Urothelium cell line (cell line): ENCODE results near the gene ZNF385D.

Experiments used
- DNase-seq: peaks from one replicate; pipeline ENCODE4 v3.0.0; 2011; ENCODE audit warnings: low spot score, mixed read lengths
- FAIRE-seq: peaks from 2 replicates; lab custom pipeline; 2011; peaks lifted over from hg19 to GRCh38; lab: Jason Lieb, UNC

The ZNF385D gene

GRCh38 chr3:21750080-21750696 is 822 bp downstream of the ZNF385D start:
- DNase-seq (peak; percentile 6), FAIRE-seq (no peak)

- no peak for FAIRE-seq
- no peak for DNase-seq
These were observed 2.9 kb downstream of the ZNF385D start for GRCh38 chr3:21747966-21748555.

- no peak for DNase-seq
- FAIRE-seq = no peak
These were observed 3.6 kb downstream of the ZNF385D start for GRCh38 chr3:21747376-21747775.

- FAIRE-seq (no peak), DNase-seq (no peak)
These were observed 5.0 kb downstream of the ZNF385D start for GRCh38 chr3:21745966-21746365.

- FAIRE-seq (no peak), DNase-seq (no peak)
These were observed 6.2 kb downstream of the ZNF385D start for GRCh38 chr3:21744793-21745192.

- DNase-seq (no peak), FAIRE-seq (peak; percentile 13)
These were observed 11.9 kb downstream of the ZNF385D start for GRCh38 chr3:21738935-21739702.

GRCh38 chr3:21738283-21738682 is 12.7 kb downstream of the ZNF385D start:
- no peak for DNase-seq
- no peak for FAIRE-seq

GRCh38 chr3:21734746-21735145 is 16.3 kb downstream of the ZNF385D start:
- DNase-seq = no peak
- no peak for FAIRE-seq

GRCh38 chr3:21729888-21730459 is 21.0 kb downstream of the ZNF385D start:
- DNase-seq = no peak
- FAIRE-seq = no peak

- FAIRE-seq (no peak), DNase-seq (no peak)
These were observed 21.7 kb downstream of the ZNF385D start for GRCh38 chr3:21729331-21729730.

GRCh38 chr3:21722768-21723167 is 28.2 kb downstream of the ZNF385D start:
- DNase-seq (no peak), FAIRE-seq (no peak)

- FAIRE-seq (no peak), DNase-seq (no peak)
These were observed 28.7 kb downstream of the ZNF385D start for GRCh38 chr3:21722301-21722700.

GRCh38 chr3:21718943-21719591 is 31.9 kb downstream of the ZNF385D start:
- FAIRE-seq (no peak), DNase-seq (no peak)

GRCh38 chr3:21718161-21718765 is 32.7 kb downstream of the ZNF385D start:
- peak; percentile 75 for DNase-seq
- FAIRE-seq = no peak

GRCh38 chr3:21715662-21716061 is 35.3 kb downstream of the ZNF385D start:
- no peak for FAIRE-seq

GRCh38 chr3:21705769-21706168 is 45.2 kb downstream of the ZNF385D start:
- DNase-seq (peak; percentile 75), FAIRE-seq (peak; percentile 87)

More at GRCh38 chr3:21715662-21716061, 35.3 kb downstream of the ZNF385D start:
- DNase-seq = no peak

GRCh38 chr3:21704796-21705195 is 46.2 kb downstream of the ZNF385D start:
- DNase-seq = no peak
- no peak for FAIRE-seq

GRCh38 chr3:21703291-21703690 is 47.7 kb downstream of the ZNF385D start:
- no peak for FAIRE-seq

GRCh38 chr3:21697707-21698106 is 53.3 kb downstream of the ZNF385D start:
- DNase-seq (no peak), FAIRE-seq (no peak)

More at GRCh38 chr3:21703291-21703690, 47.7 kb downstream of the ZNF385D start:
- DNase-seq = no peak

- DNase-seq (no peak), FAIRE-seq (no peak)
These were observed 56.5 kb downstream of the ZNF385D start for GRCh38 chr3:21694506-21694905.

GRCh38 chr3:21691036-21691435 is 60.0 kb downstream of the ZNF385D start:
- no peak for FAIRE-seq

More at GRCh38 chr3:21691036-21691435, 60.0 kb downstream of the ZNF385D start:
- no peak for DNase-seq
